ENCODE measurements around the gene GASK1A.

GRCh38 chr3:42984701-42985100, 5.6 kb downstream of the GASK1A start:
- TF ChIP-seq CTCF (IDR thresholded peaks at IDR 0.05) (no peak), POLR2A (IDR thresholded peaks at IDR 0.05) (no peak)
